SK-N-SH (cell line): Measurements from ENCODE around the gene FOXO1. TPM values are rescaled to one million over a fixed set of nuclear protein-coding genes. Genes with fewer than 3 reads are reported as not detected.

ENCODE experiments used
- CTCF ChIA-PET: fragments of 300-600, 350-600 bp; formaldehyde crosslinking; extraction: SDS; loops from one replicate; lab custom pipeline; 2021; lab: Yijun Ruan, JAX
- POLR2A ChIA-PET: fragments of 350-600 bp; sonication (Branson Sonifier 250); formaldehyde crosslinking; extraction: SDS; loops from one replicate; lab custom pipeline; 2020; ENCODE audit warnings: antibody characterized with exemption, inconsistent platforms; lab: Yijun Ruan, JAX
- DNase-seq: peaks from one replicate; pipeline ENCODE4 v3.0.0; 2012
- H2AFZ ChIP-seq: fragments of 200-600 bp; sonication (generic); 2 replicates; pipeline ENCODE4 v1.8.1; 2016; ENCODE audit warnings: antibody characterized with exemption, mild to moderate bottlenecking, low read depth
- H3F3A ChIP-seq: fragments of 200-600 bp; sonication (generic); replicated peaks from 2 replicates; pipeline ENCODE3; 2016; ENCODE audit warnings: antibody characterized with exemption, mild to moderate bottlenecking; ENCODE audit not compliant: insufficient read depth
- H3K27ac ChIP-seq, 2 experiments: fragments of 200-500 bp in 1 of 2; fragments of 200-600 bp in 1 of 2; sonication (Bioruptor generic) in 1 of 2; sonication (generic), shearing (Covaris generic) in 1 of 2; 2 replicates each; pipeline versions ENCODE4 v1.5.1 to v1.6.1; 2014 to 2016; ENCODE audit warnings: low read depth in 2 of 2, inconsistent platforms in 1 of 2, low read length in 1 of 2, mild to moderate bottlenecking in 1 of 2, mixed read lengths in 1 of 2
- H3K27me3 ChIP-seq: fragments of 200-600 bp; sonication (generic), shearing (Covaris generic); 2 replicates; pipeline ENCODE4 v1.6.1; 2016; ENCODE audit warnings: mixed run types; ENCODE audit not compliant: insufficient read depth
- H3K36me3 ChIP-seq, 2 experiments: fragments of 200-500 bp in 1 of 2; fragments of 200-600 bp in 1 of 2; sonication (Bioruptor generic) in 1 of 2; sonication (generic) in 1 of 2; replicated peaks in 1 of 2; 2 replicates each; pipeline versions ENCODE3 to v1.5.1; 2014 to 2016; ENCODE audit warnings: low read length in 1 of 2, mild to moderate bottlenecking in 1 of 2; ENCODE audit not compliant: insufficient read depth in 2 of 2, control insufficient read depth in 1 of 2
- H3K4me1 ChIP-seq, 2 experiments: fragments of 200-500 bp in 1 of 2; fragments of 200-600 bp in 1 of 2; sonication (Bioruptor generic) in 1 of 2; sonication (generic), shearing (Covaris generic) in 1 of 2; 2 replicates each; pipeline versions ENCODE4 v1.5.1 to v1.6.1; 2014 to 2016; ENCODE audit warnings: low read depth in 1 of 2, low read length in 1 of 2, mixed run types in 1 of 2; ENCODE audit not compliant: insufficient read depth in 2 of 2, control insufficient read depth in 1 of 2
- H3K4me2 ChIP-seq: fragments of 200-600 bp; sonication (generic), shearing (Covaris generic); 2 replicates; pipeline ENCODE4 v1.6.1; 2017; ENCODE audit warnings: mixed run types
- H3K4me3 ChIP-seq, 2 experiments: fragments of 200-500 bp in 1 of 2; fragments of 200-600 bp in 1 of 2; sonication (Bioruptor generic) in 1 of 2; sonication (generic), shearing (Covaris generic) in 1 of 2; 2 replicates each; pipeline versions ENCODE4 v1.5.1 to v1.8.1; 2014 to 2016; ENCODE audit warnings: low read depth in 2 of 2, inconsistent platforms in 1 of 2, low read length in 1 of 2, mild to moderate bottlenecking in 1 of 2, mixed read lengths in 1 of 2, moderate library complexity in 1 of 2
- H3K79me2 ChIP-seq: fragments of 200-600 bp; sonication (generic); 2 replicates; pipeline ENCODE4 v1.8.1; 2017; ENCODE audit warnings: mild to moderate bottlenecking; ENCODE audit not compliant: insufficient read depth
- H3K9ac ChIP-seq: fragments of 200-600 bp; sonication (generic); 2 replicates; pipeline ENCODE4 v1.6.1; 2017; ENCODE audit warnings: mixed run types
- H3K9me2 ChIP-seq: fragments of 200-600 bp; sonication (generic); 2 replicates; pipeline ENCODE4 v1.6.1; 2017; ENCODE audit warnings: mixed run types
- H3K9me3 ChIP-seq: fragments of 200-600 bp; sonication (generic); 2 replicates; pipeline ENCODE4 v1.6.1; 2017; ENCODE audit warnings: mixed run types, mild to moderate bottlenecking, moderate library complexity
- H4K20me1 ChIP-seq: fragments of 200-600 bp; sonication (generic); 2 replicates; pipeline ENCODE4 v1.6.1; 2017; ENCODE audit warnings: mild to moderate bottlenecking, mixed run types; ENCODE audit not compliant: insufficient read depth
- CHD2 ChIP-seq: fragments of 150-350 bp; IDR thresholded peaks from 2 replicates; pipeline ENCODE4 v1.6.1; 2018; ENCODE audit warnings: low read length; ENCODE audit not compliant: partially characterized antibody
- ELF1 ChIP-seq: IDR thresholded peaks from 2 replicates; pipeline ENCODE4 v1.4.0; 2012
- EP300 ChIP-seq, 2 experiments: IDR thresholded peaks; 2 replicates each; pipeline versions ENCODE4 v1.4.0 to v1.6.1; 2012; ENCODE audit warnings: borderline replicate concordance in 1 of 2, low read depth in 1 of 2, low read length in 1 of 2
- EZH2phosphoT487 ChIP-seq: fragments of 200-600 bp; sonication (generic); IDR thresholded peaks from 2 replicates; pipeline ENCODE4 v1.6.1; 2017; ENCODE audit warnings: low read depth, mixed run types, mild to moderate bottlenecking, antibody characterized with exemption, moderate library complexity, borderline replicate concordance
- FOSL2 ChIP-seq: IDR thresholded peaks from 2 replicates; pipeline ENCODE4 v1.4.0; 2012; ENCODE audit warnings: low read depth, mild to moderate bottlenecking, moderate library complexity, borderline replicate concordance
- FOXM1 ChIP-seq: IDR thresholded peaks from 2 replicates; pipeline ENCODE4 v1.4.0; 2012; ENCODE audit warnings: low read depth, mild to moderate bottlenecking
- JUND ChIP-seq: IDR thresholded peaks from 2 replicates; pipeline ENCODE4 v1.4.0; 2012
- MEF2A ChIP-seq: IDR thresholded peaks from 2 replicates; pipeline ENCODE4 v1.4.0; 2012; ENCODE audit warnings: low read depth, borderline replicate concordance
- MXI1 ChIP-seq: IDR thresholded peaks from 2 replicates; pipeline ENCODE4 v1.6.1; 2012; ENCODE audit warnings: mild to moderate bottlenecking, low read depth, low read length, improper control_type of control experiment
- NFIC ChIP-seq: IDR thresholded peaks from 2 replicates; pipeline ENCODE4 v1.4.0; 2012; ENCODE audit warnings: borderline replicate concordance
- NRF1 ChIP-seq: IDR thresholded peaks from 2 replicates; pipeline ENCODE4 v1.6.1; 2012; ENCODE audit warnings: low read depth, mild to moderate bottlenecking, low read length
- PBX3 ChIP-seq: IDR thresholded peaks from 2 replicates; pipeline ENCODE4; 2012
- POLR2AphosphoS5 ChIP-seq: IDR thresholded peaks from 2 replicates; pipeline ENCODE4 v1.6.1; 2012; ENCODE audit warnings: low read depth, low read length
- RAD21 ChIP-seq: IDR thresholded peaks from 2 replicates; pipeline ENCODE4 v1.6.1; 2012; ENCODE audit warnings: mild to moderate bottlenecking, low read length
- REST ChIP-seq: IDR thresholded peaks from 2 replicates; pipeline ENCODE4 v1.6.1; 2012; ENCODE audit warnings: mild to moderate bottlenecking, low read depth, low read length, moderate library complexity
- RFX5 ChIP-seq: IDR thresholded peaks from 2 replicates; pipeline ENCODE4 v1.6.1; 2012; ENCODE audit warnings: mild to moderate bottlenecking, improper control_type of control experiment, low read length
- RXRA ChIP-seq: IDR thresholded peaks from 2 replicates; pipeline ENCODE4 v1.4.0; 2012; ENCODE audit warnings: low read depth, mild to moderate bottlenecking, borderline replicate concordance
- SIN3A ChIP-seq: IDR thresholded peaks from 2 replicates; pipeline ENCODE4 v1.6.1; 2012; ENCODE audit warnings: low read depth, mild to moderate bottlenecking, low read length, moderate library complexity, borderline replicate concordance
- SMC3 ChIP-seq: IDR thresholded peaks from 2 replicates; pipeline ENCODE4 v1.6.1; 2012; ENCODE audit warnings: low read depth, low read length, improper control_type of control experiment
- YY1 ChIP-seq: IDR thresholded peaks from 2 replicates; pipeline ENCODE4 v1.4.0; 2012; ENCODE audit warnings: low read depth, mild to moderate bottlenecking
- WGBS: methylation state at CpG from one replicate; pipeline ENCODE4 v1.1.6; 2017; ENCODE audit warnings: low lambda C conversion rate; 5-methylcytosine and 5-hydroxymethylcytosine counted together
- polyA plus RNA-seq, 3 experiments: library from polyadenylated mRNA; depleted of rRNA; stranded (reverse); fragments of >200 nt; gene quantifications; 2 replicates each; pipeline ENCODE4 v1.2.3, GENCODE V29; 2012

The FOXO1 gene
- polyA plus RNA-seq, 1 of the 3 experiments (the other 2 are of a cell fraction): 1.8 TPM

- DNase-seq: no peak
- no peaks in the 10 kb centered on the region for H3F3A ChIP-seq
- peaks cover 3% of the 10 kb centered on the region; the same call in 1 of the 2 replicates for H3K79me2 ChIP-seq
- 92% methylated on average over 1 of the region's 1 CpG for WGBS
- ChIA-PET CTCF (interaction anchor here (0.7 kb wide), 1 partner anchor 828 kb away, joined by 3 read pairs; no protein-coding TSS in a partner anchor), POLR2A (no interaction called here)
- H3K4me2 ChIP-seq: no peak overlapping the region
- H3K9ac ChIP-seq: no peak overlapping the region
- no peaks in the 10 kb centered on the region for H3K9me2 ChIP-seq
- no peaks in the 10 kb centered on the region for H3K27me3 ChIP-seq
- no peak overlapping the region for H3K4me3 ChIP-seq
- H4K20me1 ChIP-seq: peaks cover 14% of the 10 kb centered on the region; the same call in 1 of the 2 replicates
- H3K27ac ChIP-seq: no peak overlapping the region
- H3K9me3 ChIP-seq: no peaks in the 10 kb centered on the region
- TF ChIP-seq SMC3: no peak
- no peak for TF ChIP-seq FOXM1
- no peak for TF ChIP-seq YY1
- TF ChIP-seq NRF1: no peak
- TF ChIP-seq MXI1: no peak
- no peak for TF ChIP-seq PBX3
- no peak for TF ChIP-seq POLR2AphosphoS5
- TF ChIP-seq ELF1: no peak
- TF ChIP-seq RAD21: no peak
- TF ChIP-seq RFX5: no peak
- TF ChIP-seq MEF2A: no peak
- no peak for TF ChIP-seq EP300 (IDR thresholded peaks at IDR 0.05; ENCODE audit: borderline replicate concordance in 1 of 2, low read depth in 1 of 2, low read length in 1 of 2)
- TF ChIP-seq JUND: no peak
- no peak for TF ChIP-seq REST
- TF ChIP-seq EZH2phosphoT487: no peak
- TF ChIP-seq NFIC: no peak
- no peaks in the 10 kb centered on the region for H3K36me3 ChIP-seq
- no peak overlapping the region for H2AFZ ChIP-seq
- peaks cover 3 to 18% of the 10 kb centered on the region in 2 experiments; a peak in 3 of 4 replicates for H3K4me1 ChIP-seq
Measured at GRCh38 chr13:40592035-40592434, 74.4 kb downstream of the FOXO1 start.

GRCh38 chr13:40591091-40591490 is 75.3 kb downstream of the FOXO1 start:
- no peak overlapping the region for H2AFZ ChIP-seq
- no peaks in the 10 kb centered on the region for H3K36me3 ChIP-seq
- no peaks in the 10 kb centered on the region for H3K27me3 ChIP-seq
- WGBS: 92% methylated on average over 4 of the region's 4 CpGs
- H3K4me3 ChIP-seq: no peak overlapping the region
- CTCF ChIA-PET: interaction anchor here (1.0 kb wide), 1 partner anchor 22 kb away, joined by 3 read pairs; no protein-coding TSS in a partner anchor
- H3F3A ChIP-seq: no peaks in the 10 kb centered on the region
- no peaks in the 10 kb centered on the region for H3K9me3 ChIP-seq
- peaks cover 14% of the 10 kb centered on the region; the same call in 1 of the 2 replicates for H4K20me1 ChIP-seq
- DNase-seq: no peak
- H3K9me2 ChIP-seq: no peaks in the 10 kb centered on the region
- peaks cover 3 to 21% of the 10 kb centered on the region in 2 experiments; a peak in 3 of 4 replicates for H3K4me1 ChIP-seq
- no peak overlapping the region for H3K27ac ChIP-seq
- H3K79me2 ChIP-seq: peaks cover 3% of the 10 kb centered on the region
- POLR2A ChIA-PET: no interaction called here
- no peak overlapping the region for H3K9ac ChIP-seq
- no peak overlapping the region for H3K4me2 ChIP-seq
- TF ChIP-seq FOSL2 (no peak), SIN3A (no peak), REST (no peak), RXRA (no peak), CHD2 (no peak)
